NCI-H146 treated with DMSO at 0.1 percent for 48 hours (cell line): ENCODE results near the gene ITGB6.

Experiments
- DNase-seq: peaks from one replicate; lab custom pipeline; 2025; ENCODE audit not compliant: unreplicated experiment; lab: John Stamatoyannopoulos, UW

Gene ITGB6

DNA sequence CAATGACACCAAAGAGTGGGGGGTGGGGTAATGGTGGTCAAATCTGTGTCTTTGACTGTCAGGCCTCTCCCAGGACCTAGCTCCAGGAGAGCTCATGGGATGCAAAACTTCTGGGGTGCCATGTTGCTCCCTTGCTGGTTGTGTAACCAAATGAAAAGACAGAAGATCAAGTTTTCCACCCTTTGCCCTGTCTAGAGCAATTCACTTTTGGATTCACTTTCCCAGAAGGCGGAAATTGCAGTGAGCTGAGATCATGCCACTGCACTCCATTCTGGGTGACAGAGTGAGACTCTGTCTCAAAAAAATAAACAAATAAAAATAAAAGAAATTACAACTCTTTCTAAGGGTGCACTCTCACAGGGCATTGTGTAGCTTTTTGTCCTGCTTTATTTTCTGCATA, 102.7 kb downstream of the ITGB6 start:
- DNase-seq = no peak

DNA sequence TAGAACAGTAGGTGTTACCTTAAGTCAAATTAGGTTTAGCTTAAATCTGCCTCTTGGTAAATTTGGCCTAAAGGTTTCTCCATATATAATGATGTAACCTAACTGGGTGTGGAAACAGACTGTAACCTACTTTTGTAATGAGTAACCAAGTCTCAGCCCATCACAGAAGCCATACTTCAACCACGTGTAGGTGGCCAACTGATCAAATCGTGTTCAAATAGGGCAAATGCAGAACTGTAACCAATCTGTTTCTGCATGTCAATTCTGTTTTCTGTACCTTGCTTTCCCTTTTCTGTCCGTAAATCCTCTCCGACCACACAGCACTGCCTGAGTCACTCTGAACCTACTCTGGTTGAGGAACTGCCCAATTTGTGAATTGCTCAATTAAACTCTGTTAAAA, 103.7 kb downstream of the ITGB6 start:
- no peak for DNase-seq

DNA sequence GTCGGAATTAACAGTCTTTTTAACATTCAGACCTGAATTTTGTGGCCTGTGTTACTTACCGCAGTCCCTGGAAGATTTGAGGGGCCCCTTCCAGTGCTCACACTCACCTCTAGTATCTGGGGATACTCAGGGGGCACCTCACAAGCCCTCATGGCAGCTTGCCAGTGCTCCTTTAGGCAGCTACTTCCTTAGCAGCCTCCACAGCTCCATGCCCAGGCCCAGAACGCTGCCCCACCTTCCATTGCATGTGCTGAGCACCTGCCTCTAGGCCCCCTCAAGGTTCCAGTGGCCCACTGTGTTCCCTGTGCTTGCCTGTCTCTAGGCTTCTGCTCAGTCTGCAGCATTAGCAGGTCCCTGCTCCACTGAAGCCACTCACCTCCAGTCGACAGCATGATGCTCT, 107.6 kb downstream of the ITGB6 start:
- DNase-seq = no peak

DNA sequence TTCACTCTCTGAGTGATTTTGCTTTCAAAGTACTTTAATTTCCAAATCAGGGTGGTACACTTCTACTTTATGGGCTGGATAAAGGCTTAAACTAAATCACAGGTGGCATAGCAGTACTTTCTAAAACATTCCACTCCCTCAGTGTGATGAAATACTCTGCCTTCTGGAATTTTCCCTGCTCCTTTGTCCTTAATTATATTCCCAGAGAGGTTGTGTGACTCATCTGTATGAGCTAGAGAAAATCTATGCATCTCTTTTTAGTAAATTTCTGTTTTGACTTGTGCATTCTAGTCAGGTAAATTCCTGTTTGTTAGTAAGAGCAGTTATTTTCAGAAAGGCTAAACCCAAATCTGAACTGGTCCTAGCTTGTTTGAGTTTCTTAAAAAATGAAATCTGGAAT, 108.7 kb downstream of the ITGB6 start:
- DNase-seq = no peak

DNA sequence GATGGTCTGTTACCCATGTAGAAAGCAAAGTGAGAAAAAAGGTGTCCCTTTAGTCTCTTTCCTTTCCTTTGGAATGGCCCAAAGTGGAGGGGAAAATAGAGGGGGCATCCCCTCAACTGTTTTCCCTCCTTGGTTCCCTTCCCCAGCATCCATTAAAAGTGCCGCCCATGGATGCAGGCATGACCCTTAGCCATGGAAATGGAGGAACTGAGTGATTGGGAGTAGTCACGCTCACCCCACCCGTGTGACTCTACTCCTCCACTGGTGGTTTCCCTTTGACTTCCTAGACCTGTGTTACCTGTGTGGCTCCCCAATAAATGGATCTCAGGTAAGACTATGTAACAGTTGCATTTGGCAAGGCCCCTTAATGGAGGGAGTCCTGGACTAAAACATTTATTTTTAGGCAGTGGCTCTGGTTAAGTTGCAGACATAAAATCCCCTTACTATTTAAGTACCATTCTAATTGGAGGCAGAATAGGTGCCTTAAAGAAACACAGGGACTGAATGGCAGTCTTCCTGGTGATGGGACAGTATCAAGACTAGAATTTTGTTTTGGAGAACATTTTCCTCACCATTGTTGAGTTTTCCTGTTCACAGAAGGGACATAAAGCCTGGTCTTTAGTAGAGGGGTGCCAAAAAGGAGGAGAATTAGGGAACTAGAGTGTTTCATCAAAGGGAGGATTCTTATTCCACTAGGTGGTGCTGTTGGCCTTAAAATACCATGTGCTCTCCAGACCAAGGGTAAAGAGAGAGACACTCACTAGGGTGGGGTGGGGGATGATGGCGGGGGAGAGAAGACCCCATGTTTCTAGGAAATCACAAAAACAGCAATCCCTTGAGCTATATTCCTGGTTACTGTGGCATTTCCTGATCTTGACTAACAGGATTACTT, 112.0 kb downstream of the ITGB6 start:
- no peak for DNase-seq

DNA sequence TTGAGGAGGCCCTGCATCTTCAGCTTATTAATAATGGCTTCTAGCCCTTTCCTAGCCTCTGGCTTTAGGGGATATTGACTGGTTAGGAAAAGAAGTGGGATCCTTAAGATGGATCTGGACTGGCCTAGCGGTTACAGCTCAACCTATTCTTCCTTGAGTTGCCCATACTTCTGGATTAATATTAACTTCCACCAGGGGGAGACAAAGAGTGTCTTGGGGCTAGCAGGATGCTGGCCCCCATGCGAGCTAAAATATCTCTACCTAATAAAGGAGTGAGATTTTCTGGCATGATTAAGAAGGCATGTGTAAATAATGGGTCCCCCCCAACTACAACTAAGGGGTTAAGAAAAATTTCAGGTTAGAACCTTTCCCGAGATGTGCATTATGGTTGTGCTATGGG, 114.4 kb downstream of the ITGB6 start:
- no peak for DNase-seq

DNA sequence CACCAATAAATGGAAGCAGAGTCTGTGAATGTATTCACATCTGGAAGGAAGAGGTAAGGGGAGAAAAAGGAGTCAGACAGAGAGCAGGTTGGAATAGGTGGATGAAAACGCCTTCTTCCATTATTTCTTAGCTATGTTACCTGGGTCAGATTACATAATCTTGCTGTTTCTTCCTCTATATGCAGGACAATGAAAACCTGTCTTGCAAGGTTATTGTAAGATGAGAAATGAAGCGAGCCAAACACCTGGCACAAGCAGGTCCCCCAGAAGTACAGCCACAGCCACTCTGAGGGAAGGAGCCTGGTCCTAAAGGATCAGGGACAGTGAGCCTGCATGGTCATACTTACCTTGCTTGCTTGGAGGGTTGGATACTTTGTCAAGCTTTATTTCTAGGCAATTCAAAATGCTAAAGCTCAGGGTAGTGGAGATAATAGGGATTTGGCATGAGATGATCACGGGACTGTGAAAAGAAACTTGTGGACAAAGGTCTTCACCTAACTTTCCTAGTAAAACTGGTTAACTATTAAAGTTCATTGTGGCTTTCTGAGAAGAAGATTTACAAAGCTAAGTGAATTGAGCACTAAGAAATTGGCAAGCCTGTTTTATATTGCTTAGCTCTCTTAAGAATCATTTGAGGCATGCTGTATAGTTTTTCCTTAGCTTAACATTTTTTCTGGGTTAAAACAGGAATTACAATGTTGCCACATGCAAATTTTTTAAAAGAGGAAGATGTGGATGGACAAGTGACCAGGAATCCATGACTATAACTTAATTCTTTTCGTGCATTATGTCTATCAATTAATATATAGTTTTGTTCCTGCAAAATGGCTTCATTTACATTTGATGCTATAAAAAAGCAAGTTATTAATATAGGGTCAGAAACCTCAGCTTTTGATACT, 121.9 kb downstream of the ITGB6 start:
- no peak for DNase-seq

DNA sequence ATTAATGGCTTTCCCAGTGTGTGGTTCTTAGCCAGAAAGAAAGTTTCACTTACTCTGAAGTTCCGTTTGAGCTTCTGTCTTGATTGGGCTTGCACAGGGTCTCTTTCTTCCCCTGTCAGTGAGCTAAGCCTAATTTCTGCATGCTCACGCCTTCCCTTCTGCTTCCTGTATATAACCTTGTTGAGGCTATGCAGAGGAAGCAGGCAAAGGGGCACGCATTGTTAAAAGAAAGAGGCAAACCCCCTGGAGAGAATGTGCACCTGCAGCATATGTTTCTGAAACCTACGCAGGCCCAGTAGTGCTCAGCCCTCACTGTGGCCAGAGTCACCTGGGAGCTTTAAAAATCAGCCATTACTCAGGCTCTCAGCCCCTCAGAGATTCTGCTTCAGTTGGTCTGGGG, 123.2 kb downstream of the ITGB6 start:
- DNase-seq = no peak

DNA sequence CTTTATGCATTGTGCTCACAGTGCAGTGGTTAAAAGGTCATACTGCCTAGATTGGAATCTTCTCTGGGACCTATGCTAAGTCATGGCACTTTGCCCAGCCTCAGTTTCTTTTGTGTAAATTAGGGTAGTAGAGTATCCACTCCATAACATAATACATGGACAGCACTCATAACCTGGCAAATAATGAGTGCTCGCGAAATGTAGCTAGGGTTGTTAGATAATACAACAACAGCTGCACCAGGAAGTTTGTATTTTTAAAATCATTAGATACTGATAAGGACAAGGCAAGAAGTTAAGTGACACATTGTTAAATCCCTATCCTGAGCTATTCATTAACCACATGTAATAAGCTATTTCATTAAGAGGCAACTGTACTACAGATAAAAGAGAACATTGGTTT, 123.8 kb downstream of the ITGB6 start:
- DNase-seq = no peak

DNA sequence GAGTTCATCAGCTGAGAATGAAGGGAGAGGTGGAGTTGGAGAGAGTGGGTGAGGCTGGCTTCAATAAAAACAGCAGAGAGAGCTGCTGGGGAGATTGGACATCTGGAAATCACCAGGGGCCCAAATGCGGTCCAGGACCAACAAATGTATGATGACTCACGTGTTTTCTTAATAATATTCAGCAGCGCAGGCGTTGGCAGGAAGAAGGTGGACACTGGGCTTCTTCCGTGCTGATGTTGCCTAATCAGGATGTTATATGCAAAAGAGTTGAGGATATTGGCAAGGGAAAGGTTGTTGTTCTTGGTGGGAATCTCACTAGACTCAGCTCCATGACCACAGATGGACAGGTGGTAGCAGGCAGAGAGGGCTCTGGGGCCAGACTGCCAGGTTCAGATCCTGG, 124.9 kb downstream of the ITGB6 start:
- DNase-seq = no peak

DNA sequence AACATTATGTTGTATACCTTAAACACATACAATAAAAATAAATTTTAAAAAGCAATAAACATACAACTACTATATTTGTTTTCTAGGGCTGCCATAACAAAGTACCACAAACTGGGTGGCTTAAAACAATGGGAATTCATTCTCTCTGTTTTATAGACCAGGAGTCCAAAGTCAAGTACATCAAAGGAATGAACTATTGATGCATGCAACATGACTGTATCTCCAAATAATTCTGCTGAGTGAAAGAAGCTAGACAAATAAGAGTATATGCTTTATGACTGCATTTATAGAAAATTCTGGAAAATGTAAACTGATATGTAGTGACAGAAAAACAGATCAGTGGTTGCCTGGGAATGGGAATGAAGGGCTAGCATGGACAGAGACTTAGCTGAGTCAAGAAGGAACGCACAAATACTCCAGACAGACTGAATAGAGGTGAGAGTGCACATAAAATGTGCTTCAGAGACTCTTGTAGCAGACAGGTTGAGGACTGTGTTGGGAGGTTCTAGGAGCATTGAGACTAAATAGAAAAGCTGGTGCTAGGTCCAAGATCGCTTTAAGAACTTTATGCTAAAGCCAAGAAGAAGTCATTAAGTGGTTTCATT, 126.7 kb downstream of the ITGB6 start:
- no peak for DNase-seq

DNA sequence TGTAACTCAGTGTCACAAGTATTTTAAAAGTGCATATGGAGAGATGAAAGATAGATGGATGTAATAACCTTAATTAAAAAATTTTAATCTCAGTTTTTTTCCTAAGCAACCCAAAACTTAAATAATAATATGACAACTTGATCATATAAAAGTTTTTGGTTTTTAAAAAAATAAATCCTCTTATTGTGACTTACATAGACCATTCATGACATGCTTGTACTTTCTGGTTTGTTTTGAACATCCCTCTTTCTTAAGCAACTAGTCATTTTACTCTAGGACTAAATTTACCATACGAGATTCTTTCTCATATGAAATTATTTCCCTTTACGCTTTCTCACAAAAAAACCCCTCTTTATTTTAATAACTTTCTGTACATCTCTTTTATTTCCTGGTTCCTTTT, 131.2 kb downstream of the ITGB6 start:
- no peak for DNase-seq

DNA sequence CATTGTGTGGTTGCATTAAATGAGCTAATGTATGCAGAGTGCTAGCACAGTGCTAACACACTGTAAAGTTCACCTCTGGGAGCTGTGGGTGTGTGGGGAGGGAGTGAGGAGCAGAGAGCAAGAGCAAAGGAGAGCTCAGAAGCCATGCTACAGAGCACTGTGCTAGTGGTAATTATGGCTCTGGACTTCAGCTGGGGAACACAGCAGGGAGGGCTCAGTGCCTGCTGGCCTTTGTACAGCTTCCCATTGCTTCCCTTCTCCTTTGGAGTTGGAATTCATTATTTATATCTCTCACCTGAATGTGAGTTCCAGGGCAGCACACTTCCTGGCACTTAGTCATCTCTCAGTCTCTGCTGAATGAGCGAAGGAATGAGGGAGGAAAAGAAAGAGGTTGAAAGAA, 135.2 kb downstream of the ITGB6 start:
- no peak for DNase-seq

DNA sequence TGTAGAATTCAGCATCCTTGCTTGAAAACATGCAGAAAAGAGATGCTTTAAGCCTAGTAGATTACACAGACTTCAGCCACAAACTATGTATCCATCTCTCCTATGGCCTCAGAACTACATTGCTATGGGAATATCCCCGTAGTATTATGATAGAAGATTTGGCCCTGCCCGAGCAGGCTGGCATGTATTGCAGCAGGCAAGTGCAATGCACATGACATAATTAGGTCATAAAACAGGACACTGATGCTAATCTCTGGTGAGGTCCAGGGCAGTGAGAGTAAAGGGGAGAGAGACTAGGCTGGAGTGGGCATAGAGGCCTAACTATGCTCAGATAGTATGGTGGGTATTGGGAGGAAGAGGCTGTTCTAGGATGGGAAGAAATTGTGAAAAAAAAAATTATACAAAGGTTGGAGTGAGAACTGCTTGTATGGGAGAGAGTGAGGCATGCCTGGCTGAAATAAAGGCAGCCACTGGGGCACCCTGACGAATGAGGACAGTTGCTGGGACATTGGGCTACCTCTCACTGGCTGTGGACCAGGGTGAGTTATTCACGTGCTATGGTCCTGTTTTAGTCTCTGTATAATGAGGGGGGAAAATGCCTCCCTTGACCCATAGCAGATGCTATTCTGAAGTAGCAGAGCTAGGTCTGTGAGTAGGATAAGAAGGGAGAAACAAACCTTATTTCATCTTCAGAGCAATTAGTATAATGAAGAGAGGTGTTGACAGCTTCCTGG, 136.0 kb downstream of the ITGB6 start:
- no peak for DNase-seq

DNA sequence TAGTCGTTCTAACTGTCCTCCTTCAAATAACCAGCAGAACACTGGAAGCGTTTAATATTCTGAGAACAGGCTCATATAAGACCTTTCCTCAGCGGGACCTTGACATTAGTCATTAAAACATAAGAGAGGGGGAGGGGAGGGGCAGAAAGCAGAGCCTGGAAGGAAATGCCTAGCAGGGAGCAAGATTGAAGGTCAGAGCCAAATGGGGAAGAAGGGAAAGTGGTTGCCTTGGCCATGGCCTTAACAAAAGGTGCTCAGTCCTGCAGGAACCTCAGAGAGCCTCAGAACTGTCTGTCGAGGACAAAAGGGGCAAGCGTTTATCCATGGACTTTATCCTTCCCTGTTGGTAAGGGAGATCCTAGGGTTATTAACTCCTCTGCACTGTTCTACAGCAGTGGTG, 136.8 kb downstream of the ITGB6 start:
- no peak for DNase-seq

DNA sequence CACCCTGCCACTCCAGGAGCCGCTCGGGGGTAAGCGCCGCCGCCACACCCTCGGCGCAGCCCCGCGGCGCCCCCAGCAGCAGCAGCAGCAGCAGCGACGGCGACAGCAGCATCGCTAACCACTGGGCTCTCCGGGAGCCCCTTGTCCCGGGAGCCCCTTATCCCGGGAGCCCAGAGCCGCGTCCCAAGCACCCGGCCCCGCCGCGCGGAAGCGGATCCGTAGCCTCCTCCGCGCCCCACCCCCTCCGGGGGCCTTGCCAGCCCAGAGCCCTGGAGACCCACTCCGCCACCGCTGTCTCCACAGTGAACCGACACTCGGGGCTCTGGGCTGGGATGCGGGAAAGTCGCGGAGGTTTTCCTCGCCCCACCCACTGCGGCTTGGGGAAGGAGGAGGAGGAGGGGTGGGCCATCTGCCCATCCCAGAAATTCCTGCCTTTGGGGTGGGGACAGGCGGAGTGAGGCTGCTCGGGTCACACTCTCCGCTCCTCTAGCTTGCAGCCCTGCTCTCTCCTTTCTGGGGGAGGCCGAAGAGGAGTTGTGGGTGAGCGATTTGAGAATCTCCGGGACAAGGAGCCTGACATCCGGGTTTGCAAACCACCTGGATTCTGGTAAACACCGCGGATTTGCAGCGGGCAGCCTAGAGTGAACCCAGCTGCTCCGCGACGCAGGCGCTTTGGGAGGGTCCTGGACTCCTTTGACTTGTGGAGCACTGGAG, 137.6 kb downstream of the ITGB6 start, which contains the start of gene PLA2R1:
Gene PLA2R1 (minus strand): TSS at position 324 of the 714 bp plus-strand sequence. CDS start 212 bp downstream, at position 112.
- DNase-seq = no peak

DNA sequence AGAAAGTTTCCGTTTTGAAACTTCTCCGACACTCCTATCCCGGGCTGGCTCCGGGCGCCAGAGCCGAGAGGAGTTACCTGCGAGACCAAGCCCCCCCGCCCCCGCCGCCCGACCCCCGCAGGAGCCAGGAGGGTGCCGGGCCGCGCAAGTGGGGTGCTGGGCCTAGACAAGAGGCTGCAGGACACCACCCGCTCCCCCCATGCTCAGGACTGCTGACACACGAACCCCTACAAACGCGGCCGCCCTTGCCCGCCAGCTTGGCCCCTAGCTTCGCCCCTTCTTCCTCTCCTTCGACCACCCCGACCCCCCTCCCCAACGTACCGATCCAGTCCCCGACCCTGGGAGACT, 138.2 kb downstream of the ITGB6 start:
- DNase-seq = no peak

DNA sequence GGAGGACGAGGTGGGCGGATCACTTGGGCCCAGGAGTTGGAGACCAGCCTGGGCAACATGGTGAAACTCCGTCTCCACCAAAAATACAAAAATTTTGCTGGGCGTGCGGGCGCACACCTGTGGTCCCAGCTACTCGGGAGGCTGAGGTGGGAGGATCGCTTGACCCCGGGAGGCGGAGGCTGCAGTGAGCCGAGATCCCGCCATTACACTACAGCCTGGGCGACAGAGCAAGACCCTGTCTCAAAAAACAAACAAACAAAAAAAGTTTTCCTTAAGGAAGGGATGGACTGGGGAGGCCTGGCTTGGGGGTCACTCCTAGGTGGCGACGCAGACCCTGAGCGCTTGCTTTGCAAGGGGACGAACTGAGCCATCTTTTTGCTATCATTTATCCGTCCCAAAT, 138.5 kb downstream of the ITGB6 start:
- no peak for DNase-seq

DNA sequence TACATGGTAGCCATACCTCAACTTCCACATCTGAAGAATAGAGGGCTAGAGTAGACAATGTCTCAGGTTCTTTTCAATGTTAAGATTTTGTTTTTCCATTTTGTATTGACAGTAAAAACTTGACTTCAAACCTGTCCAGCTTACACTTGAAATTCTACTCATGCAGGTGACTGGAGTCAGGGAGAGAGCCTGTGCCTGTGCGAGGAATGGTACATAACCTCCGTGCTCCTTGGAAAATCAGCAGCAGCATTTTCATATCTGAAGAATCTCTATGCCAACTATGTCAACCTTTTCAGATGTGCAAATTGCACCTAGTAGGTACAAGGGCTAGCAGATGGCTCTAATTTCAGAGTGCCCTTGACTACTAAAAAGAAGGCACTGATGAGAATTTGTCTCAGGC, 139.8 kb downstream of the ITGB6 start:
- no peak for DNase-seq

DNA sequence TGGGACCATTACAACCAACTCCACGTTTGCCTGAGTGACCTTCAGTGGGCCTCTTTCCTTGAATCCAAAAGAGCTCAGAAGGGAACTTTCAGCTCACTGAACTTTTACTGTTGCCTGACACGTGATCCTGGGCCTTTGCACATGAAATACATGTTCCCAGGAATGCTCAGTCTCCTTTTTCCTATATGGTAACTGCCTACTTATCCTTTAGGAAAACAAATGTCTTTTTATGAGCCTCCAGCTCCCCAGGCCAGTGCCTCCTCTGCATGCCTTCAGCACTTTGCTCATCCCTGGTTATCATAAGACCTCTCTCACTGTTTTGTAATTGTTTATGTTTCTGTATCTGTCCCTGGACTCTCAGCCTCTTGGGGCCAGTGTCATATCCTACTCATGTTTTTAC, 142.7 kb downstream of the ITGB6 start:
- DNase-seq = no peak
